ENCODE data around the gene ZNF19.

Gene ZNF19

GRCh38 chr16:71492786-71493185 is 3.7 kb upstream of the ZNF19 start:
- H3K27me3 ChIP-seq (ENCODE audit: insufficient read depth, low read length): no peaks in the 10 kb centered on the region
- no peak overlapping the region for H3K4me3 ChIP-seq (ENCODE audit: low read depth, low read length)
- no peak overlapping the region for H2AK5ac ChIP-seq (ENCODE audit: low read length)
- no peak overlapping the region for H3K27ac ChIP-seq (ENCODE audit: low read depth, low read length)
- no peak overlapping the region for H2BK12ac ChIP-seq (ENCODE audit: low read length)
- H3K4ac ChIP-seq (ENCODE audit: low read depth, low read length): no peak overlapping the region
- no peak overlapping the region for H4K12ac ChIP-seq (ENCODE audit: low read depth, low read length)
- no peak overlapping the region for H2BK5ac ChIP-seq (ENCODE audit: low read depth, low read length, poor library complexity)
- WGBS (ENCODE audit: extremely low coverage, insufficient coverage, insufficient read length): no CpG with 5 or more reads among the region's 2 CpGs
- H3K9me3 ChIP-seq (ENCODE audit: insufficient read depth, low read depth, low read length): no peaks in the 10 kb centered on the region
- H3K79me1 ChIP-seq (ENCODE audit: low read length): no peaks in the 10 kb centered on the region
- no peak overlapping the region for H4K8ac ChIP-seq (ENCODE audit: low read depth, low read length)
- DNase-seq: no peak
- no peak overlapping the region for H3K4me2 ChIP-seq (ENCODE audit: low read length)
- no peak overlapping the region for H3K14ac ChIP-seq (ENCODE audit: low read length)
- H3K36me3 ChIP-seq (ENCODE audit: control insufficient read depth in 1 of 2, insufficient read depth in 2 of 2, low read length in 2 of 2): no peaks in the 10 kb centered on the region
- H4K91ac ChIP-seq (ENCODE audit: low read depth, low read length): no peak overlapping the region
- H3K9ac ChIP-seq (ENCODE audit: low read length): no peak overlapping the region
- no peak overlapping the region for H2AFZ ChIP-seq (ENCODE audit: insufficient read depth, low read length, poor library complexity)
- H3K18ac ChIP-seq (ENCODE audit: low read length): no peak overlapping the region
- no peak overlapping the region for H3K23ac ChIP-seq (ENCODE audit: low read length)
- no peaks in the 10 kb centered on the region for H3K79me2 ChIP-seq (ENCODE audit: control insufficient read depth, insufficient read depth, low read length, poor library complexity)
- no peak overlapping the region for H2BK120ac ChIP-seq (ENCODE audit: insufficient read depth, low read length, poor library complexity)
- H3K4me1 ChIP-seq (ENCODE audit: control insufficient read depth in 1 of 2, insufficient read depth in 2 of 2, low read length in 2 of 2): no peaks in the 10 kb centered on the region

GRCh38 chr16:71491054-71491453 is 1.9 kb upstream of the ZNF19 start:
- Histone ChIP-seq H2BK12ac (ENCODE audit: low read length) (no peak overlapping the region), H3K18ac (ENCODE audit: low read length) (no peak overlapping the region), H3K4me1 (ENCODE audit: control insufficient read depth in 1 of 2, insufficient read depth in 2 of 2, low read length in 2 of 2) (no peaks in the 10 kb centered on the region), H2BK5ac (ENCODE audit: low read depth, low read length, poor library complexity) (no peak overlapping the region), H2AK5ac (ENCODE audit: low read length) (no peak overlapping the region), H2AFZ (ENCODE audit: insufficient read depth, low read length, poor library complexity) (no peak overlapping the region), H3K36me3 (ENCODE audit: control insufficient read depth in 1 of 2, insufficient read depth in 2 of 2, low read length in 2 of 2) (no peaks in the 10 kb centered on the region), H3K9ac (ENCODE audit: low read length) (no peak overlapping the region), H3K4ac (ENCODE audit: low read depth, low read length) (no peak overlapping the region), H3K4me3 (ENCODE audit: low read depth, low read length) (no peak overlapping the region), H3K9me3 (ENCODE audit: insufficient read depth, low read depth, low read length) (no peaks in the 10 kb centered on the region), H2BK120ac (ENCODE audit: insufficient read depth, low read length, poor library complexity) (no peak overlapping the region), H3K27me3 (ENCODE audit: insufficient read depth, low read length) (no peaks in the 10 kb centered on the region), H3K27ac (ENCODE audit: low read depth, low read length) (no peak overlapping the region), H3K79me1 (ENCODE audit: low read length) (no peaks in the 10 kb centered on the region), H4K8ac (ENCODE audit: low read depth, low read length) (no peak overlapping the region), H3K4me2 (ENCODE audit: low read length) (no peak overlapping the region), H4K91ac (ENCODE audit: low read depth, low read length) (no peak overlapping the region), H4K12ac (ENCODE audit: low read depth, low read length) (no peak overlapping the region), H3K23ac (ENCODE audit: low read length) (no peak overlapping the region), H3K79me2 (ENCODE audit: control insufficient read depth, insufficient read depth, low read length, poor library complexity) (no peaks in the 10 kb centered on the region), H3K14ac (ENCODE audit: low read length) (no peak overlapping the region)
- no CpG with 5 or more reads among the region's 3 CpGs for WGBS (ENCODE audit: extremely low coverage, insufficient coverage, insufficient read length)
- no peak for DNase-seq

GRCh38 chr16:71490361-71490760 is 1.2 kb upstream of the ZNF19 start:
- H2BK120ac ChIP-seq (ENCODE audit: insufficient read depth, low read length, poor library complexity): no peak overlapping the region
- H3K9me3 ChIP-seq (ENCODE audit: insufficient read depth, low read depth, low read length): no peaks in the 10 kb centered on the region
- H3K79me2 ChIP-seq (ENCODE audit: control insufficient read depth, insufficient read depth, low read length, poor library complexity): no peaks in the 10 kb centered on the region
- no peak overlapping the region for H3K4ac ChIP-seq (ENCODE audit: low read depth, low read length)
- H3K4me2 ChIP-seq (ENCODE audit: low read length): no peak overlapping the region
- DNase-seq: no peak
- H3K79me1 ChIP-seq (ENCODE audit: low read length): no peaks in the 10 kb centered on the region
- no peak overlapping the region for H3K23ac ChIP-seq (ENCODE audit: low read length)
- no peak overlapping the region for H2BK5ac ChIP-seq (ENCODE audit: low read depth, low read length, poor library complexity)
- H2AFZ ChIP-seq (ENCODE audit: insufficient read depth, low read length, poor library complexity): no peak overlapping the region
- H2AK5ac ChIP-seq (ENCODE audit: low read length): no peak overlapping the region
- no peaks in the 10 kb centered on the region for H3K36me3 ChIP-seq (ENCODE audit: control insufficient read depth in 1 of 2, insufficient read depth in 2 of 2, low read length in 2 of 2)
- no peaks in the 10 kb centered on the region for H3K27me3 ChIP-seq (ENCODE audit: insufficient read depth, low read length)
- H3K4me1 ChIP-seq (ENCODE audit: control insufficient read depth in 1 of 2, insufficient read depth in 2 of 2, low read length in 2 of 2): no peaks in the 10 kb centered on the region
- no peak overlapping the region for H3K27ac ChIP-seq (ENCODE audit: low read depth, low read length)
- H3K9ac ChIP-seq (ENCODE audit: low read length): no peak overlapping the region
- H4K8ac ChIP-seq (ENCODE audit: low read depth, low read length): no peak overlapping the region
- no peak overlapping the region for H3K14ac ChIP-seq (ENCODE audit: low read length)
- H3K18ac ChIP-seq (ENCODE audit: low read length): no peak overlapping the region
- H4K91ac ChIP-seq (ENCODE audit: low read depth, low read length): no peak overlapping the region
- H3K4me3 ChIP-seq (ENCODE audit: low read depth, low read length): no peak overlapping the region
- H2BK12ac ChIP-seq (ENCODE audit: low read length): no peak overlapping the region
- no peak overlapping the region for H4K12ac ChIP-seq (ENCODE audit: low read depth, low read length)

GRCh38 chr16:71484006-71484893 is 4.9 kb downstream of the ZNF19 start:
- H2BK120ac ChIP-seq (ENCODE audit: insufficient read depth, low read length, poor library complexity): peak overlapping the region; percentile 78
- no CpG with 5 or more reads among the region's 44 CpGs for WGBS (ENCODE audit: extremely low coverage, insufficient coverage, insufficient read length)
- DNase-seq: peak; percentile 67 to 89
- peak overlapping the region; percentile 72 for H3K4ac ChIP-seq (ENCODE audit: low read depth, low read length)
- H3K36me3 ChIP-seq (ENCODE audit: control insufficient read depth in 1 of 2, insufficient read depth in 2 of 2, low read length in 2 of 2): no peaks in the 10 kb centered on the region
- H2BK5ac ChIP-seq (ENCODE audit: low read depth, low read length, poor library complexity): peak overlapping the region; percentile 73
- peak overlapping the region; percentile 18 for H3K27ac ChIP-seq (ENCODE audit: low read depth, low read length)
- H3K27me3 ChIP-seq (ENCODE audit: insufficient read depth, low read length): no peaks in the 10 kb centered on the region
- peak overlapping the region; percentile 99 for H4K12ac ChIP-seq (ENCODE audit: low read depth, low read length)
- peak overlapping the region; percentile 34 for H2BK12ac ChIP-seq (ENCODE audit: low read length)
- H2AK5ac ChIP-seq (ENCODE audit: low read length): no peak overlapping the region
- peak overlapping the region; percentile 77 for H3K9ac ChIP-seq (ENCODE audit: low read length)
- H2AFZ ChIP-seq (ENCODE audit: insufficient read depth, low read length, poor library complexity): peak overlapping the region; percentile 100
- peak overlapping the region; percentile 88 for H3K4me3 ChIP-seq (ENCODE audit: low read depth, low read length)
- peak overlapping the region; percentile 96 for H3K14ac ChIP-seq (ENCODE audit: low read length)
- H4K91ac ChIP-seq (ENCODE audit: low read depth, low read length): peak overlapping the region; percentile 91
- H3K79me2 ChIP-seq (ENCODE audit: control insufficient read depth, insufficient read depth, low read length, poor library complexity): peaks cover 3% of the 10 kb centered on the region
- no peak overlapping the region for H3K23ac ChIP-seq (ENCODE audit: low read length)
- H3K4me2 ChIP-seq (ENCODE audit: low read length): peak overlapping the region; percentile 73
- H3K79me1 ChIP-seq (ENCODE audit: low read length): peaks cover 3% of the 10 kb centered on the region
- H4K8ac ChIP-seq (ENCODE audit: low read depth, low read length): peak overlapping the region; percentile 100
- peak overlapping the region; percentile 80 for H3K18ac ChIP-seq (ENCODE audit: low read length)
- H3K9me3 ChIP-seq (ENCODE audit: insufficient read depth, low read depth, low read length): no peaks in the 10 kb centered on the region
- peaks cover 0 to 2% of the 10 kb centered on the region in 2 experiments for H3K4me1 ChIP-seq (ENCODE audit: control insufficient read depth in 1 of 2, insufficient read depth in 2 of 2, low read length in 2 of 2)

All from trophoblast cell (in vitro differentiated cells and primary cell).